OCI-LY1 (cell line): ENCODE measurements around the gene BCAR3.

Experiments used
- EZH2 ChIP-seq: fragments of 200-600 bp; sonication (generic), shearing (Covaris generic); IDR thresholded peaks from 2 replicates; pipeline ENCODE4 v1.8.0; 2017; ENCODE audit warnings: borderline replicate concordance, mixed run types, mild to moderate bottlenecking, antibody characterized with exemption, low read length, moderate library complexity, mixed read lengths
- TF ChIP-seq, protein P1 (sequence below): fragments of 200-600 bp; sonication (generic), shearing (Covaris generic); IDR thresholded peaks from 2 replicates; pipeline ENCODE4 v1.5.1; 2017; ENCODE audit warnings: mild to moderate bottlenecking, antibody characterized with exemption, low read length, moderate library complexity, mixed read lengths

- TF ChIP-seq, protein P1, sequence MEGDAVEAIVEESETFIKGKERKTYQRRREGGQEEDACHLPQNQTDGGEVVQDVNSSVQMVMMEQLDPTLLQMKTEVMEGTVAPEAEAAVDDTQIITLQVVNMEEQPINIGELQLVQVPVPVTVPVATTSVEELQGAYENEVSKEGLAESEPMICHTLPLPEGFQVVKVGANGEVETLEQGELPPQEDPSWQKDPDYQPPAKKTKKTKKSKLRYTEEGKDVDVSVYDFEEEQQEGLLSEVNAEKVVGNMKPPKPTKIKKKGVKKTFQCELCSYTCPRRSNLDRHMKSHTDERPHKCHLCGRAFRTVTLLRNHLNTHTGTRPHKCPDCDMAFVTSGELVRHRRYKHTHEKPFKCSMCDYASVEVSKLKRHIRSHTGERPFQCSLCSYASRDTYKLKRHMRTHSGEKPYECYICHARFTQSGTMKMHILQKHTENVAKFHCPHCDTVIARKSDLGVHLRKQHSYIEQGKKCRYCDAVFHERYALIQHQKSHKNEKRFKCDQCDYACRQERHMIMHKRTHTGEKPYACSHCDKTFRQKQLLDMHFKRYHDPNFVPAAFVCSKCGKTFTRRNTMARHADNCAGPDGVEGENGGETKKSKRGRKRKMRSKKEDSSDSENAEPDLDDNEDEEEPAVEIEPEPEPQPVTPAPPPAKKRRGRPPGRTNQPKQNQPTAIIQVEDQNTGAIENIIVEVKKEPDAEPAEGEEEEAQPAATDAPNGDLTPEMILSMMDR = no peak
- no peak for TF ChIP-seq EZH2
These were observed 41.5 kb upstream of the BCAR3 start for GRCh38 chr1:93723110-93723509.
